Mammary epithelial cell (primary cell): ENCODE data around the gene VWA1.

ENCODE experiments used
- EZH2 ChIP-seq: IDR thresholded peaks from 2 replicates; pipeline ENCODE4 v1.6.1; 2012; ENCODE audit warnings: low read length, inconsistent platforms, borderline replicate concordance
- TF ChIP-seq, protein P1 (sequence below), 2 donors: IDR thresholded peaks in 1 of 2; conservative IDR thresholded peaks in 1 of 2; 2 replicates each; pipeline ENCODE4 v1.5.1; 2011 to 2012; ENCODE audit warnings: inconsistent platforms in 2 of 2, low read length in 2 of 2, mild to moderate bottlenecking in 2 of 2, control low read depth in 1 of 2, low read depth in 1 of 2; ENCODE audit not compliant: insufficient read depth in 1 of 2; ENCODE audit errors: extremely low read depth in 1 of 2

DNA sequence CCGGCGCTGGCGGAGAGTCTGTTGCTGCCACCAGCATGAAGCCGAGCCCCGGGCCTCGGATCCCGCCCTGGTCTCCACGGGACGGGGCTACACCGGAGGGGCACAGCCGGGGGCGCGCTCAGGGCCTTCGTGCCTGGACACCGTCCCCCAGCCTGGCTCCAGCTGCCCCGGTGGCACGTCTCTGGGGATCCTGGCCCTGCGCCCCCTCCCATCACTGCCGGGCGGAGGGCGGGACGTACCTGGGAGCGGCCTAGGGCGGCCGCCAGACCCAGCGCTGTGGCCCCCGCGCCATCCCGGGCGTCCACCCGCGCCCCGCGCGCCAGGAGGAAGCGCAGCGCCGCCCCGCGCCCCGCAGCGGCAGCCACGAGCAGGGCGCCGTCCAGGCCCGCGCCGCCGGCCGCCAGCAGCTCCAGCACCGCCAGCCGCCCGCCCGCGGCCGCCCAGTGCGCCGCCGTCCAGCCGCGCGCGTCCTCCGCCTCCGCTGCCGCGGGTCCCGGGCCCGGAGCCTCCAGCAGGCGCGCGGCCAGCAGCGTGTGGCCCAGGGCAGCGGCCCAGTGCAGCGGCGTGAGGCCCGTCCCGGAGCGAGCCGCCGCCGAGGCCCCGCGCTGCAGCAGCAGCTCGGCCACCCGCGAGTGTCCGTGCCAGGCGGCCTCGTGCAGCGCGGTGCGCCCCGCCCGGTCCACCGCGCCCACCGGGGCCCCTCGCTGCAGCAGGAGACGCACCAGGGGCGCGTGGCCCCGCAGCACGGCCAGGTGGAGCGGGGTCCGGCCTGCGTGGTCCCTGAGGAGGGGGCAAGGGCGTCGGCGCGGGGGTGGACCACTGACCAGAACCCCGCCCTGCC is 15.5 kb upstream of the VWA1 start:
- TF ChIP-seq, protein P1, sequence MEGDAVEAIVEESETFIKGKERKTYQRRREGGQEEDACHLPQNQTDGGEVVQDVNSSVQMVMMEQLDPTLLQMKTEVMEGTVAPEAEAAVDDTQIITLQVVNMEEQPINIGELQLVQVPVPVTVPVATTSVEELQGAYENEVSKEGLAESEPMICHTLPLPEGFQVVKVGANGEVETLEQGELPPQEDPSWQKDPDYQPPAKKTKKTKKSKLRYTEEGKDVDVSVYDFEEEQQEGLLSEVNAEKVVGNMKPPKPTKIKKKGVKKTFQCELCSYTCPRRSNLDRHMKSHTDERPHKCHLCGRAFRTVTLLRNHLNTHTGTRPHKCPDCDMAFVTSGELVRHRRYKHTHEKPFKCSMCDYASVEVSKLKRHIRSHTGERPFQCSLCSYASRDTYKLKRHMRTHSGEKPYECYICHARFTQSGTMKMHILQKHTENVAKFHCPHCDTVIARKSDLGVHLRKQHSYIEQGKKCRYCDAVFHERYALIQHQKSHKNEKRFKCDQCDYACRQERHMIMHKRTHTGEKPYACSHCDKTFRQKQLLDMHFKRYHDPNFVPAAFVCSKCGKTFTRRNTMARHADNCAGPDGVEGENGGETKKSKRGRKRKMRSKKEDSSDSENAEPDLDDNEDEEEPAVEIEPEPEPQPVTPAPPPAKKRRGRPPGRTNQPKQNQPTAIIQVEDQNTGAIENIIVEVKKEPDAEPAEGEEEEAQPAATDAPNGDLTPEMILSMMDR (conservative IDR thresholded peaks at IDR 0.05 in 1 of 2, IDR thresholded peaks at IDR 0.05 in 1 of 2; ENCODE audit: extremely low read depth in 1 of 2, insufficient read depth in 1 of 2, low read depth in 1 of 2, low read length in 2 of 2), result no peak
- TF ChIP-seq EZH2, result no peak
